Upper lobe of left lung (tissue), 6 donors: ENCODE measurements around the gene GRIK3. TPM values are rescaled to one million over a fixed set of nuclear protein-coding genes. Genes with fewer than 3 reads are reported as not detected.
"Not testable (repeated sequence)": the region's sequence is repeated elsewhere in the genome, so short reads cannot be mapped to it uniquely, and the experiment has no call there.

Experiments used
- ATAC-seq, 2 donors: fragments of 200-7000 bp; cut with Tn5 transposase; one replicate each; pipeline ENCODE4 v1.9.1; 2022; ENCODE audit warnings: mild to moderate bottlenecking in 2 of 2, moderate library complexity in 2 of 2; ENCODE audit not compliant: low FRiP score in 2 of 2
- DNase-seq, 2 donors: peaks; one replicate each; pipeline ENCODE4 v3.0.0-alpha.2; 2019 to 2020
- H3K27ac ChIP-seq, 4 donors: fragments of 200-600 bp; sonication (generic); one replicate each; pipeline ENCODE4 v1.5.1; 2016 to 2019
- H3K27me3 ChIP-seq, 4 donors: fragments of 200-600 bp; sonication (generic); one replicate each; pipeline ENCODE4 v1.5.1; 2017 to 2019
- H3K36me3 ChIP-seq, 4 donors: fragments of 200-600 bp; sonication (generic); one replicate each; pipeline ENCODE4 v1.5.1; 2016 to 2019
- H3K4me1 ChIP-seq, 4 donors: fragments of 200-600 bp; sonication (generic); one replicate each; pipeline ENCODE4 v1.5.1; 2018 to 2019
- H3K4me3 ChIP-seq, 4 donors: fragments of 200-600 bp; sonication (generic); one replicate each; pipeline ENCODE4 v1.5.1; 2017 to 2019; ENCODE audit warnings: mild to moderate bottlenecking in 2 of 4, moderate library complexity in 1 of 4
- H3K9me3 ChIP-seq, 4 donors: fragments of 200-600 bp; sonication (generic); one replicate each; pipeline ENCODE4 v1.5.1; 2018 to 2019
- EP300 ChIP-seq, 4 donors: sonication (generic); formaldehyde crosslinking; IDR thresholded peaks; one replicate each; pipeline ENCODE4 v1.5.1; 2017; ENCODE audit warnings: antibody characterized with exemption in 4 of 4, control low read depth in 2 of 4
- POLR2A ChIP-seq, 4 donors: fragments of 450-650 bp; IDR thresholded peaks; one replicate each; pipeline ENCODE4 v1.5.1; 2016 to 2017; ENCODE audit warnings: antibody characterized with exemption in 4 of 4, mild to moderate bottlenecking in 2 of 4
- POLR2AphosphoS5 ChIP-seq, 2 donors: sonication (generic); formaldehyde crosslinking; IDR thresholded peaks; one replicate each; pipeline ENCODE4 v1.5.1; 2017; ENCODE audit warnings: antibody characterized with exemption in 2 of 2
- WGBS, 2 donors: methylation state at CpG; one replicate each; pipeline ENCODE4 v1.1.5; 2017 to 2018; 5-methylcytosine and 5-hydroxymethylcytosine counted together
- total RNA-seq, 6 donors: library from RNA; depleted of rRNA in 4 of 6; stranded (reverse); fragments of >200 nt in 4 of 6; gene quantifications; one replicate each; pipeline versions ENCODE4 v1.1.0 to v1.2.1, GENCODE V29; 2016 to 2021
- TF ChIP-seq, protein P1 (sequence below), 6 experiments: fragments of 450-650 bp in 4 of 6; fragments of 200-600 bp in 2 of 6; sonication (generic) in 2 of 6; IDR thresholded peaks; one replicate each; pipeline ENCODE4 v1.5.1; 2016 to 2019; ENCODE audit warnings: antibody characterized with exemption in 6 of 6
- donor health status: DM: no; HTN: no; CAD: no; lungs with moderate emphysema.
- donor health status: DM: no; HTN: yes; CAD: no; lungs with severe emphysema.

Gene GRIK3
- total RNA-seq, 6 donors from 2014 or later: 0.10 to 0.22 TPM; not detected in 4

- Histone ChIP-seq H3K4me3 (no peak overlapping the region), H3K36me3 (no peaks in the 10 kb centered on the region), H3K4me1 (no peaks in the 10 kb centered on the region), H3K27ac (no peak overlapping the region), H3K9me3 (no peaks in the 10 kb centered on the region), H3K27me3 (no peaks in the 10 kb centered on the region)
- WGBS, 2 donors: 83 to 86% methylated on average over 1 to 3 of the region's 3 CpGs
- DNase-seq: no peak
- TF ChIP-seq POLR2A (IDR thresholded peaks at IDR 0.05) (no peak), EP300 (IDR thresholded peaks at IDR 0.05) (no peak), POLR2AphosphoS5 (IDR thresholded peaks at IDR 0.05) (no peak)
- TF ChIP-seq, protein P1, sequence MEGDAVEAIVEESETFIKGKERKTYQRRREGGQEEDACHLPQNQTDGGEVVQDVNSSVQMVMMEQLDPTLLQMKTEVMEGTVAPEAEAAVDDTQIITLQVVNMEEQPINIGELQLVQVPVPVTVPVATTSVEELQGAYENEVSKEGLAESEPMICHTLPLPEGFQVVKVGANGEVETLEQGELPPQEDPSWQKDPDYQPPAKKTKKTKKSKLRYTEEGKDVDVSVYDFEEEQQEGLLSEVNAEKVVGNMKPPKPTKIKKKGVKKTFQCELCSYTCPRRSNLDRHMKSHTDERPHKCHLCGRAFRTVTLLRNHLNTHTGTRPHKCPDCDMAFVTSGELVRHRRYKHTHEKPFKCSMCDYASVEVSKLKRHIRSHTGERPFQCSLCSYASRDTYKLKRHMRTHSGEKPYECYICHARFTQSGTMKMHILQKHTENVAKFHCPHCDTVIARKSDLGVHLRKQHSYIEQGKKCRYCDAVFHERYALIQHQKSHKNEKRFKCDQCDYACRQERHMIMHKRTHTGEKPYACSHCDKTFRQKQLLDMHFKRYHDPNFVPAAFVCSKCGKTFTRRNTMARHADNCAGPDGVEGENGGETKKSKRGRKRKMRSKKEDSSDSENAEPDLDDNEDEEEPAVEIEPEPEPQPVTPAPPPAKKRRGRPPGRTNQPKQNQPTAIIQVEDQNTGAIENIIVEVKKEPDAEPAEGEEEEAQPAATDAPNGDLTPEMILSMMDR (IDR thresholded peaks at IDR 0.05): no peak
- ATAC-seq: no peak
Observed at GRCh38 chr1:36920371-36920770, 113.9 kb downstream of the GRIK3 start.

- Histone ChIP-seq H3K4me1 (no peaks in the 10 kb centered on the region), H3K36me3 (no peaks in the 10 kb centered on the region), H3K27ac (no peak overlapping the region), H3K27me3 (no peaks in the 10 kb centered on the region), H3K9me3 (no peaks in the 10 kb centered on the region), H3K4me3 (no peak overlapping the region)
- 56 to 68% methylated on average over 6 to 9 of the region's 9 CpGs for WGBS, 2 donors
- TF ChIP-seq, protein P1 (IDR thresholded peaks at IDR 0.05): no peak
- TF ChIP-seq EP300 (IDR thresholded peaks at IDR 0.05): no peak
- no peak for TF ChIP-seq POLR2AphosphoS5 (IDR thresholded peaks at IDR 0.05)
- no peak for TF ChIP-seq POLR2A (IDR thresholded peaks at IDR 0.05)
- ATAC-seq (no peak), DNase-seq (peak in 1 of 2 donors; percentile 21)
Observed at GRCh38 chr1:36919491-36920145, 114.7 kb downstream of the GRIK3 start.

- Histone ChIP-seq H3K27me3 (no peaks in the 10 kb centered on the region), H3K36me3 (no peaks in the 10 kb centered on the region), H3K27ac (no peak overlapping the region), H3K4me3 (no peak overlapping the region), H3K4me1 (no peaks in the 10 kb centered on the region), H3K9me3 (no peaks in the 10 kb centered on the region)
- 77 to 80% methylated on average over 4 of the region's 4 CpGs for WGBS, 2 donors
- no peak for DNase-seq
- ATAC-seq: no peak
- TF ChIP-seq POLR2A (IDR thresholded peaks at IDR 0.05): no peak
- TF ChIP-seq, protein P1 (IDR thresholded peaks at IDR 0.05): no peak
- no peak for TF ChIP-seq POLR2AphosphoS5 (IDR thresholded peaks at IDR 0.05)
- no peak for TF ChIP-seq EP300 (IDR thresholded peaks at IDR 0.05)
Observed at GRCh38 chr1:36918604-36919003, 115.7 kb downstream of the GRIK3 start.

GRCh38 chr1:36916542-36916941 lies 117.8 kb downstream of the GRIK3 start:
- 86% methylated on average over 3 of the region's 3 CpGs for WGBS, 2 donors
- H3K27ac ChIP-seq, ATAC-seq, H3K27me3 ChIP-seq, H3K4me3 ChIP-seq, H3K4me1 ChIP-seq, DNase-seq, H3K36me3 ChIP-seq, H3K9me3 ChIP-seq: not testable (repeated sequence)

GRCh38 chr1:36913484-36914060 lies 120.7 kb downstream of the GRIK3 start:
- H3K27ac ChIP-seq: no peak overlapping the region
- no peak overlapping the region for H3K4me3 ChIP-seq
- TF ChIP-seq EP300 (IDR thresholded peaks at IDR 0.05): no peak
- no peak for TF ChIP-seq POLR2AphosphoS5 (IDR thresholded peaks at IDR 0.05)
- TF ChIP-seq, protein P1 (IDR thresholded peaks at IDR 0.05): no peak
- TF ChIP-seq POLR2A (IDR thresholded peaks at IDR 0.05): no peak
- H3K9me3 ChIP-seq: no peaks in the 10 kb centered on the region
- no peak for DNase-seq
- H3K27me3 ChIP-seq: no peaks in the 10 kb centered on the region
- no peaks in the 10 kb centered on the region for H3K36me3 ChIP-seq
- H3K4me1 ChIP-seq: no peaks in the 10 kb centered on the region
- 21 to 32% methylated on average over 4 of the region's 4 CpGs for WGBS, 2 donors
- no peak for ATAC-seq
